Measurements from ENCODE around the gene KRT17.
"Not testable (repeated sequence)": the region's sequence is repeated elsewhere in the genome, so short reads cannot be mapped to it uniquely, and the experiment has no call there.

Gene KRT17

DNA sequence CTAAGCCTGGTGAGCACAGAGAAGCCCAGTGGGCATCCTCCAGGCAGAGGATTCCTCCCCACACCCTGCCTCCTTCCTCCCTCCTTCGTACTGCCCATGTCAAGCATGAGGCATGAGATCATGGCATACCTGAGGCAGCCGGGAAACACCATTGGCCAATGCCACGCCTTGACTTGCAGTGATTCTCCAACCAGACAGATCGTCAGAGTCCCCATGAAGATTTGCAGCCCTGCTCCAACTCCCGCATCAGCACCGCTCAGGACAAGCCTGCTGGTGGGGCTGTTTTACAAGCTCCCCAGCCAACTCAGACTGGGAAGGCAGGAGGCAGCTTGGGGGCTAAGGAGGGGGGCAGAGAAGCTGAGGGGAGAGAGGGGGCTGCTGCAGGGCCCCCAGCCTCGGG, 8.9 kb downstream of the KRT17 start:
- no peak for DNase-seq (ENCODE audit: low read depth, low spot score)
- TF ChIP-seq, protein P1, sequence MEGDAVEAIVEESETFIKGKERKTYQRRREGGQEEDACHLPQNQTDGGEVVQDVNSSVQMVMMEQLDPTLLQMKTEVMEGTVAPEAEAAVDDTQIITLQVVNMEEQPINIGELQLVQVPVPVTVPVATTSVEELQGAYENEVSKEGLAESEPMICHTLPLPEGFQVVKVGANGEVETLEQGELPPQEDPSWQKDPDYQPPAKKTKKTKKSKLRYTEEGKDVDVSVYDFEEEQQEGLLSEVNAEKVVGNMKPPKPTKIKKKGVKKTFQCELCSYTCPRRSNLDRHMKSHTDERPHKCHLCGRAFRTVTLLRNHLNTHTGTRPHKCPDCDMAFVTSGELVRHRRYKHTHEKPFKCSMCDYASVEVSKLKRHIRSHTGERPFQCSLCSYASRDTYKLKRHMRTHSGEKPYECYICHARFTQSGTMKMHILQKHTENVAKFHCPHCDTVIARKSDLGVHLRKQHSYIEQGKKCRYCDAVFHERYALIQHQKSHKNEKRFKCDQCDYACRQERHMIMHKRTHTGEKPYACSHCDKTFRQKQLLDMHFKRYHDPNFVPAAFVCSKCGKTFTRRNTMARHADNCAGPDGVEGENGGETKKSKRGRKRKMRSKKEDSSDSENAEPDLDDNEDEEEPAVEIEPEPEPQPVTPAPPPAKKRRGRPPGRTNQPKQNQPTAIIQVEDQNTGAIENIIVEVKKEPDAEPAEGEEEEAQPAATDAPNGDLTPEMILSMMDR (IDR thresholded peaks at IDR 0.05; ENCODE audit: low read depth, low read length): no peak
- no peak overlapping the region for H3K4me3 ChIP-seq (ENCODE audit: low read depth, low read length)
- in situ Hi-C loops (cut with HindIII; ENCODE audit: low sequenced_read_pairs): no loop called here

DNA sequence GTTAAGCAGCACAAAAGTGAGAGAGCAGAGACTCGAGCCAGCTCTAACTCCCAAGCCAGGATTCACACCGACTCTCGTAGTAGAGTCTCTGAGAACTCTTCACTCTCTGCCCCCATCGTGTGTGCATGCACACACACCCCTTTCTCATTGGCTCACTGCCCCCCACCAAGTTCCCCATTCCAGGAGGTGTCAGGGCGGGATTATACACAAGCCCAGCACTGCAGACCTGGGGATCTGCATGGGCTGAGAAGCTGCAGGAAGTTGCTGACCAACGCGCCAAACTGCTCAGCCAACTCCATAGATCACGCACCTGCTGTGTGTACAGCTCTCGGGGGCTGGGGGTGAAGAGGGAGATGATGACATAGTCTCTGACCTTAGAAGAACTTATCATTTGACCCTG, 9.6 kb downstream of the KRT17 start:
- in situ Hi-C loops (cut with HindIII; ENCODE audit: low sequenced_read_pairs); H3K4me3 ChIP-seq (ENCODE audit: low read depth, low read length): not testable (repeated sequence)

DNA sequence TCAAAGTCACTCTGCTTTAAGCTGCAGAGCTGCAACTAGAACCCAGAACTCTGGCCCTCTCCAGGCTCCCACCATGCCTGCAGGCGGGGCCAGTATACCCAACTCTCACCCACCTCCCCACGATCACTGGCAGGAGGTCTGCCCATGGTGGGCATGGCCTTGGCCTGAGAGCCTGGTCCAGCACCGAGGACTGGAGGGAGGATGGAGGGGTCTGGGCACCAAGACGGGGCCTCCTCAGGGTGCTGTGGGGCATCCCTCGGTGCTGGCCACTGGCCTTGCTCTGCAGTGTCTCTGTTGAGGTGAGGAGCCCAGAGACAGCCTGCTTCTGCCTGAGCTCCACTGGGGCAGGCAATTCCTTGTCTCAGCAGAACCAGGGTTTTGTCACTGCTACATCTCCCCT, 10.3 kb downstream of the KRT17 start:
- TF ChIP-seq, protein P1 (IDR thresholded peaks at IDR 0.05; ENCODE audit: low read depth, low read length): no peak
- in situ Hi-C loops (cut with HindIII; ENCODE audit: low sequenced_read_pairs): no loop called here
- H3K4me3 ChIP-seq (ENCODE audit: low read depth, low read length): no peak overlapping the region
- no peak for DNase-seq (ENCODE audit: low read depth, low spot score)

More for the DNA sequence above, 9.6 kb downstream of the KRT17 start:
- not testable (repeated sequence) for DNase-seq (ENCODE audit: low read depth, low spot score)

DNA sequence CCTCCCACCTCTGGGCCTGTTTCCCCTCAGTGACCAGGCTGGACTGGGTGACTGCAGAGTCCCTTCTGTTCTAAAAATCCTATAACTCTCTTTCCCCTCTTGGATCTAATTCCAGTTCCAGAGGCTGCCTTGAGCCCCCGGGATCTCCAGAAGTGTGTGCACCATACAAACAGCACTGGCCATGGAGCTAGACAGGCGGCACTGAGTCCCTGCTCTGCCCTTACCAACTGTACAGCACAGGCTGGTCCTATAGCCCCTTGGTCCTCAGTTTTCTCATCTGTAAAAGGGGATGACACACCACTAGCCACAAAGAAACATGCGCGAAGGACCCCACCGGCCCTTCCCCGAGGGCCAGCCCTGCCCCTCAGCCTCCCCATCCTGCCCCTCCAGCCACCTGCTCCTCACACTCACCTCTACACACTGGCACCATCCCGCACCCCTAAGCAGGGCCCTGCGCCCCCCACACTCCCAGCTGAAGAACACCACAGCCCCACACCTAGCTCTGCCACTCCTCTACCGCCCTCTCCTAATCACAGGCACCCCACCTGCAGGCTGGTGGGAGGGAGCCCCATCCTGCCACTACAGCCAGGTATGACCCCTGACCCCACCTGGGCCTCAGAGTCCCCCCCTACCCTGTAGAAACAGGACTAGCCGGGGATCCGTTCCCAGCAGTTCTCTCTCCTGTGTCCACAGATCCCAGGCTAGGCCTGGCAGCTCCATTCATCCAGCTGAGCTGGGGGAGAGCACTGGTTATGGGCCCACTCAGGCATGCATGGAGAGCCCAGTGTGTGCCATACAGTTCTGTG, 10.9 kb downstream of the KRT17 start:
- in situ Hi-C loops (cut with HindIII; ENCODE audit: low sequenced_read_pairs): no loop called here
- TF ChIP-seq, protein P1 (IDR thresholded peaks at IDR 0.05; ENCODE audit: low read depth, low read length): no peak
- no peak overlapping the region for H3K4me3 ChIP-seq (ENCODE audit: low read depth, low read length)

DNA sequence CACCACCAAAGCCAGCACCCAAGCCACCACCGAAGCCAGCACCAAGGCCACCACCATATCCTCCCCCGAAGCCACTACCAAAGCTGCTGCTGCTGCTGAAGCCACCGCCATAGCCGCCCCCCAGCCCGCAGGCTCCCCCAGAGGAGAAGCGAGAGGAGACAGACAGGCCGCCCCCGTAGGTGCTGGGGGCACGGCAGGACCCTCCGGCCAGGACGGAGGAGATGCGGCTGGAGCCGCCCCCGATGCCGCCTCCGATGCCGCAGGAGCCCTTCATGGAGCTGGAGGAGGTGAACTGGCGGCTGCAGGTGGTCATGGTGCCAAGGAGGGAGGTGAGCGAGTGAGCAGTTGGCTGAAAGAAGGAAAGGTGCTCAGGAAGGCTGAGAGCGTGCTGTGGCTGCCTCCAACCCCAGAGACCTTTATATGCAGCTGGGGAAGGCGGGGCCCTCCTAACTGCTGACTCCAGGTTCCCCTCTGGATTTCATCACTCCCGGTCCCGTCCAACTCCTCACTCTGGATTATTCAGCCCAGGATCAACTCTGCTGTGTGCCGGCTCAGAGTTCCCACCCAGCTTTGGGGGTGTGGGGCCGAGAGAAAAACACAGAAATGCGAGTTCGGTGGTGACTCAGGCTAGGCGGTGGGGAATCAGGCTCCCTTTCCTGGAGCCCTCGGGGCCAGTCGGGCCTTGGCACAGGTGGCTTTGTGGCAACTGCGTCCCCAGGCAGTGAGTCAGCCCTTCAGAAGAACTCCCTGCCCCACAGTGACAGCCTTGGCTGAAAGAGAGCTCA, 11.8 kb downstream of the KRT17 start, which contains the start of gene KRT16:
KRT16 (minus strand) TSS at position 392 of the 785 bp plus-strand sequence; CDS start at position 313, 79 bp downstream.
- H3K4me3 ChIP-seq (ENCODE audit: low read depth, low read length); DNase-seq (ENCODE audit: low read depth, low spot score); in situ Hi-C loops (cut with HindIII; ENCODE audit: low sequenced_read_pairs): not testable (repeated sequence)

More for the DNA sequence above, 10.9 kb downstream of the KRT17 start:
- no peak for DNase-seq (ENCODE audit: low read depth, low spot score)

DNA sequence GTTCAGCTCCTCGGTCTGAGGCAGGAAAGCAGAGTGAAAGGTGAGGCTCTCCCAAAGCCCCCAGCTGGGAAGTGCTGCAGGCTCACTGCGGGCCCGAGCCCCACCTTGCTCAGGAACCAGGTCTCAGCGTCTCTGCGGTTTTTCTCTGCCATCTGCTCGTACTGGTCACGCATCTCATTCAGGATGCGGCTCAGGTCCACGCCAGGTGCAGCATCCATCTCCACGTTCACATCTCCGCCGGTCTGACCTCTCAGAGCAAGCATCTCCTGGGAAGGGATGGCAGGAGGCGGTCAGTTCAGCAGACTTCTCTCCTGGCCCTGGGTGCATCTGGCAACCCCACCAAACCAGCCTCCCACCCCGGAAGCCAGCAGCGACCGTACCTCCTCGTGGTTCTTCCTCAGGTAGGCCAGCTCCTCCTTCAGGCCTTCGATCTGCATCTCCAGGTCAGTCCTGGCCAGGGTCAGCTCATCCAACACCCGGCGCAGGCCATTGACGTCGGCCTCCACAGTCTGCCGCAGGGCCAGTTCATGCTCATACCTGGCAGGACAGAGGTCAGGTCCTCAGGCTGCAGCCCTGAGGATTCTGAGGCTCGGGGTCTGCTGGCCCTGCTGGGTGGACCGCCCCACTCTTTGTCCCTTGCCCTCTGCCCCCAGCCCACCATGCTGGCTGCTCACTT, 13.3 kb downstream of the KRT17 start:
- TF ChIP-seq, protein P1 (IDR thresholded peaks at IDR 0.05; ENCODE audit: low read depth, low read length): no peak
- no peak for DNase-seq (ENCODE audit: low read depth, low spot score)

DNA sequence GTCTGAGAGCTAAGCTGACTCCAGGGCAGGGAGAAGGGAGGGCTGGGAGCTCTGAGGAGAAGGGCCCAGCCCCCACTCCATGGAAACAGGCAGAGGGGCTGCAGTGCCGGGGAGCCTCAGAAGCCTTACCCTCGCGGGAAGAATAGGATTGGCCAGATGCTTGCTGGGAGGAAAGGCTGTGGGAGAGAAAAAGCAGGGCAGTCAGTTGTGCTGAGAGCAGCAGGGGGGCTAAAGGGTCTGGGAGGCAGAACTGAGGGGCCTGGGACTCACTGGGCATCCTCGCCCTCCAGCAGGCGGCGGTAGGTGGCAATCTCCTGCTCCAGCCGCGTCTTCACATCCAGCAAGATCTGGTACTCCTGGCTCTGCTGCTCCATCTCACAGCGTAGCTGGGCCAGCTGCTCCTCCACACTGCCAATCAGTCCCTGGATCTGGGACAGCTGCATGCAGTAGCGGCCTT, 14.3 kb downstream of the KRT17 start:
- TF ChIP-seq, protein P1 (IDR thresholded peaks at IDR 0.05; ENCODE audit: low read depth, low read length): peak; percentile 33
- H3K4me3 ChIP-seq (ENCODE audit: low read depth, low read length); DNase-seq (ENCODE audit: low read depth, low spot score); in situ Hi-C loops (cut with HindIII; ENCODE audit: low sequenced_read_pairs): not testable (repeated sequence)

More for the DNA sequence above, 13.3 kb downstream of the KRT17 start:
- in situ Hi-C loops (cut with HindIII; ENCODE audit: low sequenced_read_pairs): no loop called here
- H3K4me3 ChIP-seq (ENCODE audit: low read depth, low read length): no peak overlapping the region

DNA sequence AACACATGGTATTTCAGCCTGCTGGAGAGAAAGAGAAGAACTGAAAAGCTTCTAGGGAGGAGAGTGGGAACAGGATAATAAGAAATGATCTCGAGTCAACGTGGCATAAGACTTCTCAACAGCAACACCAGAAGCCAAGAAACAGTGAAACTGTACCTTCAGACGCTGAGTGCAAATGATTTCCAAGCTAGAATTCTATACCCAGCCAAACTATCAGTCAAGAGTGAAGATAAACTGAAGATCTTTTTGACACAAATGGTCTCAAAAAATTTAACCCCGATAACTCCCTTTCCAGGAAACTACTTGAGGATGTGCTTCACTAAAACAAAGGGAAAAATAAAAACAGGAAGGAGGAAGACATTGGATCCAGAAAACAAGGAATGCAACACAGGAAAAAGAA, 17.4 kb downstream of the KRT17 start:
- H3K4me3 ChIP-seq (ENCODE audit: low read depth, low read length); in situ Hi-C loops (cut with HindIII; ENCODE audit: low sequenced_read_pairs); DNase-seq (ENCODE audit: low read depth, low spot score): not testable (repeated sequence)

Data from astrocyte of the spinal cord (primary cell).